ENCODE data around the gene ROBO2.

The ROBO2 gene

GRCh38 chr3:77601823-77602415 lies 562.0 kb downstream of the ROBO2 start:
- DNase-seq, result no peak

GRCh38 chr3:77602722-77603121 lies 562.8 kb downstream of the ROBO2 start:
- DNase-seq, result no peak

- no peak for DNase-seq
Measured at GRCh38 chr3:77605308-77605707, 565.4 kb downstream of the ROBO2 start.

- no peak for DNase-seq
Measured at GRCh38 chr3:77605865-77606264, 566.0 kb downstream of the ROBO2 start.

GRCh38 chr3:77606372-77606771 lies 566.5 kb downstream of the ROBO2 start:
- DNase-seq, result no peak

GRCh38 chr3:77618686-77619085 lies 578.8 kb downstream of the ROBO2 start:
- DNase-seq, result no peak

- no peak for DNase-seq
Measured at GRCh38 chr3:77620009-77620408, 580.1 kb downstream of the ROBO2 start.

GRCh38 chr3:77623500-77623899 lies 583.6 kb downstream of the ROBO2 start:
- no peak for DNase-seq

GRCh38 chr3:77626157-77626556 lies 586.3 kb downstream of the ROBO2 start:
- no peak for DNase-seq

- DNase-seq, result no peak
Measured at GRCh38 chr3:77648214-77648613, 608.3 kb downstream of the ROBO2 start.

GRCh38 chr3:77648664-77649063 lies 608.8 kb downstream of the ROBO2 start:
- DNase-seq, result no peak

- no peak for DNase-seq
Measured at GRCh38 chr3:77652624-77653023, 612.7 kb downstream of the ROBO2 start.

- no peak for DNase-seq
Measured at GRCh38 chr3:77655396-77655795, 615.5 kb downstream of the ROBO2 start.

- DNase-seq, result no peak
Measured at GRCh38 chr3:77660718-77661117, 620.8 kb downstream of the ROBO2 start.

- no peak for DNase-seq
Measured at GRCh38 chr3:77667901-77668300, 628.0 kb downstream of the ROBO2 start.

GRCh38 chr3:77668376-77668775 lies 628.5 kb downstream of the ROBO2 start:
- DNase-seq, result no peak

- DNase-seq, result no peak
Measured at GRCh38 chr3:77672016-77672415, 632.1 kb downstream of the ROBO2 start.

GRCh38 chr3:77682162-77682561 lies 642.3 kb downstream of the ROBO2 start:
- DNase-seq, result no peak

- no peak for DNase-seq
Measured at GRCh38 chr3:77684115-77684514, 644.2 kb downstream of the ROBO2 start.

GRCh38 chr3:77685713-77686112 lies 645.8 kb downstream of the ROBO2 start:
- DNase-seq, result no peak

- DNase-seq, result peak; percentile 60
Measured at GRCh38 chr3:77686560-77686959, 646.7 kb downstream of the ROBO2 start.

GRCh38 chr3:77687545-77687944 lies 647.6 kb downstream of the ROBO2 start:
- DNase-seq, result no peak

GRCh38 chr3:77690284-77690845 lies 650.5 kb downstream of the ROBO2 start:
- no peak for DNase-seq

- no peak for DNase-seq
Measured at GRCh38 chr3:77693147-77693546, 653.2 kb downstream of the ROBO2 start.

- DNase-seq, result no peak
Measured at GRCh38 chr3:77699125-77699691, 659.3 kb downstream of the ROBO2 start.
